HG02798 (cell line): ENCODE results near the gene SLC35A3.
"Not testable (repeated sequence)": the region's sequence is repeated elsewhere in the genome, so short reads cannot be mapped to it uniquely, and the experiment has no call there.

Experiments used
- ATAC-seq: cut with Tn5 transposase; IDR thresholded peaks from one replicate; pipeline ENCODE4 v1.9.1; 2021; ENCODE audit warnings: mild to moderate bottlenecking; ENCODE audit not compliant: unreplicated experiment, poor library complexity

SLC35A3 gene

GRCh38 chr1:99969729-99970621 lies at the start of gene SLC35A3:
SLC35A3 (plus strand) TSS chr1:99969996; CDS start chr1:99993555, 23,559 bp downstream.
- ATAC-seq, result peak; percentile 92

- no peak for ATAC-seq
Measured at GRCh38 chr1:99934801-99935200, 35.0 kb upstream of the SLC35A3 start.

GRCh38 chr1:99935534-99935933 lies 34.3 kb upstream of the SLC35A3 start:
- ATAC-seq, result no peak

GRCh38 chr1:99936071-99936470 lies 33.7 kb upstream of the SLC35A3 start:
- ATAC-seq, result no peak

GRCh38 chr1:99942723-99943122 lies 27.1 kb upstream of the SLC35A3 start:
- no peak for ATAC-seq

GRCh38 chr1:99943223-99943794 lies 26.5 kb upstream of the SLC35A3 start:
- no peak for ATAC-seq

- ATAC-seq, result no peak
Measured at GRCh38 chr1:99944192-99944591, 25.6 kb upstream of the SLC35A3 start.

- no peak for ATAC-seq
Measured at GRCh38 chr1:99945174-99945573, 24.6 kb upstream of the SLC35A3 start.

- no peak for ATAC-seq
Measured at GRCh38 chr1:99950486-99950885, 19.3 kb upstream of the SLC35A3 start.

- ATAC-seq, result no peak
Measured at GRCh38 chr1:99952522-99952921, 17.3 kb upstream of the SLC35A3 start.

GRCh38 chr1:99955375-99955774 lies 14.4 kb upstream of the SLC35A3 start:
- no peak for ATAC-seq

GRCh38 chr1:99956755-99957154 lies 13.0 kb upstream of the SLC35A3 start:
- no peak for ATAC-seq

- ATAC-seq, result no peak
Measured at GRCh38 chr1:99957818-99958217, 12.0 kb upstream of the SLC35A3 start.

GRCh38 chr1:99959189-99959705 lies 10.5 kb upstream of the SLC35A3 start:
- not testable (repeated sequence) for ATAC-seq

- not testable (repeated sequence) for ATAC-seq
Measured at GRCh38 chr1:99960260-99960659, 9.5 kb upstream of the SLC35A3 start.

- no peak for ATAC-seq
Measured at GRCh38 chr1:99963041-99963795, 6.6 kb upstream of the SLC35A3 start.

- ATAC-seq, result no peak
Measured at GRCh38 chr1:99964806-99965205, 5.0 kb upstream of the SLC35A3 start.

GRCh38 chr1:99965646-99966375 lies 4.0 kb upstream of the SLC35A3 start:
- ATAC-seq, result no peak

GRCh38 chr1:99968214-99968613 lies 1.6 kb upstream of the SLC35A3 start:
- no peak for ATAC-seq

- peak; percentile 19 for ATAC-seq
Measured at GRCh38 chr1:99969260-99969728, 502 bp upstream of the SLC35A3 start.
